HL-60 (cell line): ENCODE measurements around the gene ZNF275.

Source experiments
- DNase-seq, 2 experiments: peaks; one replicate each; pipeline ENCODE4 v3.0.0-alpha.2; 2010 to 2020; ENCODE audit warnings: low read depth in 1 of 2, low spot score in 1 of 2
- H3K27ac ChIP-seq: fragments of 250-450 bp; sonication (Bioruptor Pico); replicated peaks from 2 replicates; pipeline ENCODE4 v1.5.1; 2020; ENCODE audit warnings: mild to moderate bottlenecking, moderate library complexity
- H3K27me3 ChIP-seq: fragments of 250-450 bp; sonication (Bioruptor Pico); 2 replicates; pipeline ENCODE4 v1.5.1; 2021; ENCODE audit warnings: mild to moderate bottlenecking, moderate library complexity; ENCODE audit not compliant: insufficient read depth, poor library complexity, severe bottlenecking
- H3K4me3 ChIP-seq: replicated peaks from 2 replicates; pipeline ENCODE4 v1.5.1; 2011; ENCODE audit warnings: mild to moderate bottlenecking, control low read depth, low read length; ENCODE audit not compliant: insufficient read depth
- CTCF ChIP-seq: IDR thresholded peaks from one replicate; pipeline ENCODE4 v1.5.1; 2011; ENCODE audit warnings: low read length, control low read depth, inconsistent platforms; ENCODE audit not compliant: insufficient read depth
- GABPA ChIP-seq: IDR thresholded peaks from 2 replicates; pipeline ENCODE4 v1.6.1; 2012; ENCODE audit warnings: low read depth
- POLR2AphosphoS5 ChIP-seq: IDR thresholded peaks from 2 replicates; pipeline ENCODE4 v1.6.1; 2012; ENCODE audit warnings: low read depth
- REST ChIP-seq: IDR thresholded peaks from 2 replicates; pipeline ENCODE4 v1.6.1; 2012; ENCODE audit warnings: low read depth; ENCODE audit not compliant: insufficient replicate concordance
- SPI1 ChIP-seq: IDR thresholded peaks from 2 replicates; pipeline ENCODE4 v1.6.1; 2012; ENCODE audit warnings: low read depth, mild to moderate bottlenecking, borderline replicate concordance

The ZNF275 gene

DNA sequence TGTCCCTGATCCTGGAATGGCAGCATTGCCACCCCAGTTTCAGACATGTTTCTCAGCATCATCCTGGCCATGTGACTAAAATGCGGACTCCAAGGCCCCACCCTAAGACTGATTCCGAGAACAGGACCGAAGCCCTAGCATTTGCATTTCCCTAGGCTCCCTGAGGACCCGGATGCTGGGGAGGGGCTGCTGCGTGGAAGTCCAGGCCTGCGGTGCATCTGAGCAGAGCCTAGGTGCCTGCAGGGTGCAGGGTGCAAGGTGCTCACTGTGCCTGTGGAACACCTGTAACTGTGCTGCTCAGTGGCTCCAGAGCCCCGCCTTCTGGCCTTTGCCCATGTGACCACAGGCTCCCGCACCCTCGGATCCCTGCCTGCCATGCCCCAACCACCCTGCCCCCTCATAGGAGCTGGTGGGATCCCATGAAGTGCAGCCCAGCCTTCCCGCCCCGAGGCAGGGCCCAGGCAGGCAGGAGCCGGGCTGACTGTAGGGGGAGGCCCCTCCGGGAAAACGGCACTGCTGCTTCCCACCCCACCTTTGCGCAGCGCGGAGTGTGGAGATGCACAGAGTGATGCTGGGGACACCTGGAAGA lies 27.3 kb upstream of the ZNF275 start:
- no peak for TF ChIP-seq POLR2AphosphoS5
- DNase-seq = no peak

DNA sequence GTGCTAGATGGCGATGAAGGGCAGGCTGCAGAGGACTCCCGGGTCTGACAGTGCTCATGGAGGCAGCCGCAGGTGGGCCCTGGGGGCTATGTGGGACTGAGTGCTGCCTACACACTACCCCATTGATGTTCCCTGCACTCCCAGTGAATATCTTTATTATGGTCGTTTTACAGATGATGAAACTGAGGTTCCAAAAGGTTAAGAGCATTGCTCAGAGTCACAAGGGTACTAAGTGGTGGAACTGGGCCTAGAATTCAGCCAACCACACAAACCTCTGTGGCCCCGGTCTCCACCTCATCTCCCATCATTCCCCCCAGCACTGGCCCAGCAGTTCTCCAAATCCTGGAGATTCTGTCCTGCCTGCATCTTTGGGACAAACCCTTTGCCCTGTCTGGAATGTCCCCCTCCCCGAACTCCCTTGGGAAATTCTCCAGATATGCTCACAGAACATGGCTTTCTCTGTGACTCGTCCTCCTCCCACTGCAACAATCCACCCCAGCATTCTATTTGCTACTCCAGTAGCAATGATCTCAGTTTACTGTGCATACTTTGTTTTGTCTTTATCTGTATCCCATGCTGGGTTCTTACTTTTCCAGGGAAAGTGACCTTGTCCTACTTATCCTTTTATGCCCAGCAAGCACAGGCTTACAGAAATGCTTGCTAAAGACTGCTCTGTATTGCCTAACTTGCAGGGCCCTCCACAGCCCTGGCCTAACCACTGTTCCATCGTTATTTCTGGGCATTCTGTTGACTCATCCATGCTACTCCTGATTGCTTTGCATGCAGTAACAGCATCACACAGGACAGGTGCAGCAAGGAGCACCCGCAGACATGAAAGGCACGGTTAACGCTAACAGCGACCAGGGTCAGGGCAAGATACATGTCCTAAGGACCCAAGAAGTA lies 26.4 kb upstream of the ZNF275 start:
- peak; percentile 22 to 35 for DNase-seq
- H3K4me3 ChIP-seq = no peak overlapping the region
- no peak for TF ChIP-seq CTCF
- no peak for TF ChIP-seq REST
- no peak for TF ChIP-seq POLR2AphosphoS5
- H3K27me3 ChIP-seq = no peaks in the 10 kb centered on the region
- H3K27ac ChIP-seq = no peak overlapping the region

More for the DNA sequence above, 27.3 kb upstream of the ZNF275 start:
- H3K4me3 ChIP-seq = no peak overlapping the region
- no peak overlapping the region for H3K27ac ChIP-seq
- H3K27me3 ChIP-seq = no peaks in the 10 kb centered on the region

GRCh38 chrX:153310901-153311300 lies 23.1 kb upstream of the ZNF275 start:
- no peak for TF ChIP-seq POLR2AphosphoS5
- no peak for TF ChIP-seq REST
- no peak for TF ChIP-seq SPI1
- no peak for TF ChIP-seq GABPA
- no peak for TF ChIP-seq CTCF
- H3K4me3 ChIP-seq = no peak overlapping the region

DNA sequence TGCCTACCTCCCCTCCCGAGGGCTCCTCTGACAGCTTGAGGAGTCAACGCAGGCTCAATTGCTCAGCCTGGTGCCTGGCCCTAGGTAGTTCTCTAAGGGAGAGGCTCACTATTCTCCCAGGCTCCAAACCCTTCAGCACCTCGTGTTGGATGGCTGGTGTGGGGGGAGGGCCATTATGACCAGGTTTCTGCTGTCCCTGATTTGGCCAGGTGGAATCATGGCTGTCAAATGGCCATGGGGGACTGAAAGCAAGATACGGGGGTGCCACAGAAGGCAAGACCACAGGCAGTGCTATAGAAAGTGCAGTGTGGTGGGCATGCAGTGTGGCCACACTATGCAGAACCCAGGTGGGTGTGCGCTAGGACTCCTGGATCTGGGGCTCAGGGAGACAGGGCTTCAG lies 21.9 kb upstream of the ZNF275 start:
- no peak overlapping the region for H3K4me3 ChIP-seq
- no peak for DNase-seq
- no peaks in the 10 kb centered on the region for H3K27me3 ChIP-seq
- H3K27ac ChIP-seq = no peak overlapping the region
- TF ChIP-seq CTCF = no peak
- TF ChIP-seq GABPA = no peak
- TF ChIP-seq SPI1 = no peak
- TF ChIP-seq POLR2AphosphoS5 = no peak
- no peak for TF ChIP-seq REST

More at GRCh38 chrX:153310901-153311300, 23.1 kb upstream of the ZNF275 start:
- Histone ChIP-seq H3K27me3 (no peaks in the 10 kb centered on the region), H3K27ac (no peak overlapping the region)
- DNase-seq = no peak
